ENCODE data around the gene KRTAP5-4.
A peak's percentile ranks its signal among the peaks of the same experiment; 100 is the strongest.
"Not testable (repeated sequence)": the region's sequence is repeated elsewhere in the genome, so short reads cannot be mapped to it uniquely, and the experiment has no call there.

Gene KRTAP5-4

DNA sequence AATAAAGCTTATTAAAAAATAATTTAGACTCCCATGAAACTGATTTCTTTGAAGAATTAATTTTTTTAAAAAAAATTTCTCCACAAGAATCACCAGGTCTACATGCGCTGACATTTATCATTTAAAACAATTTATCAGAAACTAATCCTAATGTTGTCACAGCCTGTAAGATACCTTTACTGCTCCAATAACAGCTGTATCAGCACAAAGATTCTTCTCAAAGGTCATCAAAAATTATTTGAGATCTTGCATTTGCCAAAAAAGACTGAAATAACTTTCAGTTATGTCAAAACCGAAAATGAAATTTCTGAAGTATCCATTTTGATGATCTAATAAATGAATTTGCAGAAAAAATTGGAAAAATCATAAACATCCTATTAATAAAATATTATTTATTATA, 15.7 kb upstream of the KRTAP5-4 start:
- no peak for DNase-seq (ENCODE audit: low spot score)

DNA sequence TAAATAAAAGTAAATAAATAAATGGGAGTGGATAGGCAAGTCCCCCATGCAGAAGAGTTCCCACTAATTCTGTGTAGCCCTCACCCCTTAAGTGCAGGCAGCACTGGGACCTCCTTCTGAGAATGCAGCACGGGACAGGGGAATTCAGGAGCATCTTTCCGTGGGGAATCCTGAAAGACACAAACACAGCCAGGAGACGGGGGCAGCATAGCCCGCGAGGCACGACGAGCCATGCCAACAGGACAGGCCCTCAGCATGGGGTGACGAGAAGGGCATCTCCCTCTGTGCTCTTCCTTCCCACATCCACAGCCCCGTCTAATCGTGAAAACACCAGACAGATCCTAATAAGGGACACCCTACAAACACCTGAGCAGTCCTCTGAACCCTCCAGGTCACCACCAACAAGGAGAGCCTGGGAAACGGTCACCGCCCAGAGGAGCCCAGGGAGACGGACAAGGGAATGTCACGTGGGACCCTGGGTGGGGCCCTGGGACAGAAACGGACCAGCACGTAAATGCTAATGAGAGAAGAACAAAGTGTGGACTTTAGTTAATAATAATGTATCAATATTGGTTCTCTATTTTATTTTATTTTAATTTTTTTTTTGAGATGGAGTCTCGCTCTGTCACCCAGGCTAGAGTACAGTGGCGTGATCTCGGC, 14.5 kb upstream of the KRTAP5-4 start:
- DNase-seq (ENCODE audit: low spot score) = no peak

DNA sequence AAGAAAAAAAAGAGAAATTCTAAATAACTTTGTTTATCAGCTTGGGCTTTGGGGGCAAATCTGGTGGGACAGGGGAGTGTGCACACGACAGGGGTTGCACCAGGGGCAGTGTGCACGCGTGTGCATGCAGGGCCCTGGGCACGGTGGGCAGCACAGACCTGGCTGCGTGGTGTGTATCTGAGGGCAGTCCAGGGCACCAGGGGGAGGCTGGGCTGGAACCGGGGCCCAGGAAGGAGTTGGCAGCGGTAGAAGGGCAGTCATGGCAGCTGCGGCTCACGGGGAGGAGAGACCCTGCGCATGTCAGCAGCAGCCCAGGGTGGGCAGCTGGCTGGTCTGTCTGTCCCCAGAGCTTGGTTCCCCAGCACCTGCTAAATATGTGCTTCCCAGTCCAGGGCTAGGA, 11.9 kb upstream of the KRTAP5-4 start:
- no peak for DNase-seq (ENCODE audit: low spot score)

DNA sequence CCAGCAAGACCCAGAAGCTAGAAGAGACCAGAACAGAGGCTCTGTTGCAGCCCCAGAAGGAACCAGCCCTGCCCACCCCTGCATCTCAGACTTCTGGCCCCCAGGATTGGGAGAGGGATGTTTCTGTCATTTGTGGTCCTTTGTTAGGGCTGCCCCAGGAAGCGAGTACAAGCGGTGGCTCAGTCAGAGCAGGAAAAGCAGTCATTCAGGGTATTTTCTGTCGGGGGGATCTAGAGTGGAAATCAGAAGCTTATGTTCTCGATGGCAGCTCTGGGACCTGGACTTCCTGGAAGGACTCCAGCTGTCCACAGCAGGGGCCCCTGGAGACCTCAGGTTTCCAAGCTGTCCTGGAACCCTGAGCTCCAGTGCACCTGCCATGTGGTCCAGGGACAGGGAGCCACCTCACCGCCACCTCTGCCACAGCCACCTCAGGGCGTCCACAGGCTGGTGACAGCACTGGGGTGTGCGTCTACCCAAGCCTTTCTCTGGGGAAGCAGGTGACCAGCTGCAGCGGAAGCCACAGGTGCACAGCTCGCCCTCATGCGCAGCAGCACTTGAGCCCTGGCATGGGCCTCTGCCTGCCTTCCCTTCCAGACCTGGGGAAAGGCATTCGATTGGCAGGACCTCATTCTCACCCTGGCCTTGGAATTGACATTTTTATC, 10.2 kb upstream of the KRTAP5-4 start:
- no peak for DNase-seq (ENCODE audit: low spot score)

DNA sequence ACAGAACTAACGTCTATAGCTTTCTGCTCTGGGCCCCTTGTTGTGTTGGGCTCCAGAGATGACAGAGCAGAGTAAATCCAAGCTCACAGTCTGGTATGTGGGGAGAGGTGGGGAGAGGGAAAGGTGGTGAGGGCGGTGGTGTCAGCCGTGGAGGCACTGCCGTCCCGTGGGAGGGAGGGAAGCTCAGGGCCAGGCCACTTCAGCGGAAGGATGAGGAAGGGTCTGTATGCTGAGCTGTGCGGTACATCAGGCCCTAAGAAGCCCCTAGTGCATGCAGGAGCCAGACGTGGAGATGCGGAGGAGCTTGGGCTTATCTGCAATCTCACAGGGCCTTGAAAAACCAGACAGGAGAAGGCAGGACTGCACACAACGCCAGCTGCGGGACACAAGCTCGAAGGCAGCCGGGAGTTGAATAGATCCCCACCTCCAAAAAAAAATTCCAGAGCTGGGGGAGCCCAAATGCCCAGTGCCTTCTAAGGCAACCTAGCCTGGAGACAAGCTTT, 9.2 kb upstream of the KRTAP5-4 start:
- no peak for DNase-seq (ENCODE audit: low spot score)

DNA sequence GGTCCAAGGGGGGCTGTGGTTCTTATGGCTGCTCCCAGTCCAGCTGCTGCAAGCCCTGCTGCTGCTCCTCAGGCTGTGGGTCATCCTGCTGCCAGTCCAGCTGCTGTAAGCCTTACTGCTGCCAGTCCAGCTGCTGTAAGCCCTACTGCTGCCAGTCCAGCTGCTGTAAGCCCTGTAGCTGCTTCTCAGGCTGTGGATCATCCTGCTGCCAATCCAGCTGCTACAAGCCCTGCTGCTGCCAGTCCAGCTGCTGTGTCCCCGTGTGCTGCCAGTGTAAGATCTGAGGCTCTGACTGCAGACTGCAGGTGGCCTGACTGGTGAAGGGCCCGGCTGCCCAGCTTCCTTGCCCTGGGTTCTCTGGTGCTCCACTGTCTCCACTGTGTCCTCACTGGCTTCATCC, 8.3 kb upstream of the KRTAP5-4 start:
- no peak for DNase-seq (ENCODE audit: low spot score)

DNA sequence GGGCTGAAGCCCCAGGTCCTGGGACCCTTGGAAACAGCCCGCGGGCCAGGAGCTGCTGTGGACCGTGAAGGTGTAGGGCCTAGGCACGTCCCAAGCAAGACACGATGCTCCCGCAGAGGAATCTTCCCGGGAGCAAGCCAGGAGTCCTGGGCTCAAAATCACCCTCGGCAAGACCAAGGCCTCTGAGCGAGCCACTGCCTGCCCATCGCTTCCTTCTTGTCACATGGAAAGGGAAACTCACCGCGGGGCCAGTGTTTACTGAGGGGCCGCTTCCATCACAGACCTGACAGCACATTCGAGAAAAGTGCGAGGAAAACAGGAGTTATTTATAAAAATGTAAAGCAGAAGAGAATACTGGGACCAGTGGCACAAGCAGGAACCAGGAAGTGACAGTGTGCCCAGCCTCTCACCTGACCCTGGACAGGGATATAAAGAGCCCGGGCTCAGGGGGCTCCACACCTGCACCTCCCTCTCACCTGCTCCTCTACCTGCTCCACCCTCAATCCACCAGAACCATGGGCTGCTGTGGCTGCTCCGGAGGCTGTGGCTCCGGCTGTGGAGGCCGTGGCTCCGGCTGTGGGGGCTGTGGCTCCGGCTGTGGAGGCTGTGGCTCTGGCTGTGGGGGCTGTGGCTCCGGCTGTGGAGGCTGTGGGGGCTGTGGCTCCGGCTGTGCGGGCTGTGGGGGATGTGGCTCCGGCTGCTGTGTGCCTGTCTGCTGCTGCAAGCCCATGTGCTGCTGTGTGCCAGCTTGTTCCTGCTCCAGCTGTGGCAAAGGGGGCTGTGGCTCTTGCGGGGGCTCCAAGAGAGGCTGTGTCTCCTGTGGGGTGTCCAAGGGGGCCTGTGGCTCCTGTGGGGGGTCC, 7.6 kb upstream of the KRTAP5-4 start, which contains the start of gene KRTAP5-5:
Gene KRTAP5-5 (plus strand): TSS at position 450 of the 860 bp plus-strand sequence. CDS start 66 bp downstream, at position 516.
- DNase-seq (ENCODE audit: low spot score) = no peak

DNA sequence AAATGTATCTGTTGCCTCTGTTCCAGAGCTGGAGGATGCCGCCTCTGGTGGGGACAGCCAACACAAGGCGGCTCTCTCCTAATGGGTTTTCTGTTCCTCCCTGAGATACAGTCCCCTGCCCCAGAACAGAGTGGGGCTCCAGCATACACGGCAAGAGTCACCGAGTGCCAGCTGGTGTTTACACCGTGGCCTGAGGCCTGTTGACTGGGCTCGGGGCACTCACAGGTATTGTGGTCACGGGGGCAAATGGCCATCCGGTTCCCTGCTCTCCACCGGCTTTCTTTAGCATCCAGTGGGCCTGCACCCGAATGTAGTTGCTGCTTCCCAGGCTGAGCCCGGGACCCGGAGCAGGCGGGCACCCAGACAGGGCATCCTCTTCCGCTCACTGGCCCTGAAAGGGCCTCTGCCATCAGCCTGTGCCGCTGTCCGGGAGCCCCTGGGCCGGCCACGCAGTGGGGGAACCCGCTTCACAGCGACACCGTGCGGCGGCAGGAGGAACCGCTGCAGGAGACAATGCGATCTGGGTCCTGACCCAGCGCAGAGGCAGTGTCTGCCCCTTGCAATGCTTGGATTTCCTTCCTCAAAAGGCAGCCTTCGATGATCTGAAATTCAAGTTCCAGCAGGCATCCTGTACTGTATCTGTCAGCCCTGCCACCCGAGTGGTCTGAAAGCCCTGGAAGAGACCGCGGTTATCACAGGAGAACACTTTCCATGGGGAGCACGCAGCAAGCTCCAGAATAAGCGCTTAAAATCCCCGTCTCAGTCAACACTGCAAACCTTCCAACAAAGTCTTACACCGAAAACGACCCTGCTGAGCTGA, 6.8 kb upstream of the KRTAP5-4 start:
- DNase-seq (ENCODE audit: low spot score) = peak; percentile 83

DNA sequence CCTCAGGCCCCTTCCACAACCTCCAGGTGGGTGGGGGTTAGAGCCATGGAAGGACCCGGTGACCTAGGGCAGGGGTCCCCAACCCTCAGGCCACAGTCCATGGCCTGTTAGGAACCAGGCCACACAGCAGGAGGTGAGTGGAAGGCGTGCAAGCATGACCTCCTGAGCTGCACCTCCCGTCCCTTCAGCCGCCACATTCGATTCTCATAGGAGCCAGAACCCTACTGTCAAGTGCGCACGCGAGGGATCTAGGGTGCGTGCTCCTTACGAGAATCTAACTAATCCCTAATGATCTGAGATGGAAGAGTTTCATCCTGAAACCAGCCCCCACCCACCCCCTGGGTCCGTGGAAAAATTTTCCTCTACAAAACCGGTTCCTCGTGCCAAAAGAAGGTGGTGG, 3.6 kb upstream of the KRTAP5-4 start:
- no peak for DNase-seq (ENCODE audit: low spot score)

DNA sequence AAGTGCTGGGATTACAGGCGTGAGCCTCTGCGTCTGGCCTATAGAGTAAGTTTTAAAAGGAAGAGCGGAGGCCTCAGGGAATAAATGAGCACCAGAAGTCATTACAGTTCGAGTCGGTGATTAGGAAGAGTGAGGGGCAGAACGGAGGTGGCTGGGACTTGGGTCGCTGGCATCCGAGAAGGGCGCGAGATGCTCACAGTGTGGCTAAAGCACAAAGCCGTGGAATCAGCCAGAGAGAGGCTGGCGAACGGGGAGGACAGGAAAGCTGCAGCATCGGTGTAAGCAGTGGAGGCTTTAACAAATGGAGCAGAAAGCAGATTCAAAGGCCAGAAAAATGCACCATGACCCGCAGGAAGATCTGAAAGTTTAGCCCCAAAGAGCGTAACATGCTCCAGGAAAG, 2.7 kb upstream of the KRTAP5-4 start:
- DNase-seq (ENCODE audit: low spot score) = no peak

DNA sequence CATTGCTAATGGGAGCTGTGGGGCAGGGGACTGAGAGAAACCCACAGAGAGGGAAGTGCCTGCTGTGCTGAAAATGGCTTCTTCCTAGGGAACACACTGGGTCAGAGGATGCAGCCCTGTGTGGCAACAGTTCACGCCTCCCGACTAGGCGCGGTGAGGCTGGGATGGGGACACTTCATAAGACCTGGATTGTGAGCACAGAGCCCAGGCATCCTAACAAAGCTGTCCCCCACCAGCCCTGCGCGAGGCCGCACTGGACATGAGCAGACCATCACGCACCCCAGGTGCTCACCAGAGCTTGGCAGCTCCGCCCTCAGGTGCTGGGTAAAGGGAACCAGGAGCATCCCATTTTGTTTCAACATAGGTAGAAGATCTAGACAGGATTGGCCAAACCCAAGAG, 1.8 kb upstream of the KRTAP5-4 start:
- no peak for DNase-seq (ENCODE audit: low spot score)

DNA sequence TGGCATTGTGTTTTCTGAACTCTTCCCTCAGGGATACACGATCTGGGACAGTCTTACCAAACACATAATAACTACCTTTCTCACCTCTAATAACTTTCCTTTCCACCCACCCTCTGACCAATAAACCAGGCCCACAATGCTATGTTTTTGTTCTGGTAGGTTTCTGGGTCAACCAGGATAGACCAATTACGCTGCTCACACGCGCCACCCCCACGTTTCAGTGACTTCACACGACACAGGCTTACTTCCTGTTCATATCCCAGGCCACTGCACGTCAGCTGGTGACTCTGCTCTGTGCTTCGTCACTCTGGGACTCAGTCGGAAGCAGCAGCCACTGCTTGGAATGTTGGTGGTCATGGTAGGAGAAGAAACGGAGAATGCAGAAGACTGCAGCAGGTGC, 2.5 kb downstream of the KRTAP5-4 start:
- DNase-seq (ENCODE audit: low spot score) = peak; percentile 54

DNA sequence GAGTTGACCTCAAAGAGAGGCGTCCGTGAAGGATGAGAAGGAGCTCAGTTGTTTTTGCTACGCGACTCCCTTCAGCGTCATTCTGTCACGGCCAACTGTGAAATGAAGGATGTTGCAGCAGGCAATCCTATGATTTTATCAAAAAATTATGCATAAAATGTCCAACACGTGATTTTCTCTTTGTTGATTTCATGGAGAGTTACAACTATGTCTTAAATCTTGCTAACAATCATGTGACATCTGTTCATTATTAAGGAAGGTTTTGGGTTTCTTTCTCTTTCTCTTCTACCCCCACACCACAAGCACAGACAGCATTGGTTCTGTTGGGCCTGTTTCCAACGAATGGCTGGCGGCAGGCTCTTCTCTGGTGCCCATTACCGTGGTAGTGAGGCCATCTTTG, 3.7 kb downstream of the KRTAP5-4 start:
- no peak for DNase-seq (ENCODE audit: low spot score)

DNA sequence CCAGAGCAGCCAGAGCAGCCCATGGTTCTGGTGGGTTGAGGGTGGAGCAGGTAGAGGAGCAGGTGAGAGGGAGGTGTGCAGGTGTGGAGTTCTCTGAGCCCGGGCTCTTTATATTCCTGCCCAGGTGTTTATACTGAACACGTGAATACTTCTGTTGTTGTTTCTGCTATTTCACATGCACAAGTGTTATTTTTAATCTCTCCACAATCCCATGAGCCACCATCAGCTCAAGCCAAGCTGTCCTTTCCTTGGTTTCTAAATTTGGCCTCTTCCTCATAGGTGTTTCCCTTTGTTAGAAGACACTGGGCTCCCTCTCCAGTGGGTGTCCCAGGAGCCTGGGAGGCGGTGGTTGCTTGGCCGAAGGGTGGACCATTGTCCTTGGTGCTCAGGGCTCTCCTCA, 13.6 kb downstream of the KRTAP5-4 start, which contains the start of gene KRTAP5-3:
Gene KRTAP5-3 (minus strand): TSS at position 101 of the 400 bp plus-strand sequence. CDS start 78 bp downstream, at position 23.
- no peak for DNase-seq (ENCODE audit: low spot score)

DNA sequence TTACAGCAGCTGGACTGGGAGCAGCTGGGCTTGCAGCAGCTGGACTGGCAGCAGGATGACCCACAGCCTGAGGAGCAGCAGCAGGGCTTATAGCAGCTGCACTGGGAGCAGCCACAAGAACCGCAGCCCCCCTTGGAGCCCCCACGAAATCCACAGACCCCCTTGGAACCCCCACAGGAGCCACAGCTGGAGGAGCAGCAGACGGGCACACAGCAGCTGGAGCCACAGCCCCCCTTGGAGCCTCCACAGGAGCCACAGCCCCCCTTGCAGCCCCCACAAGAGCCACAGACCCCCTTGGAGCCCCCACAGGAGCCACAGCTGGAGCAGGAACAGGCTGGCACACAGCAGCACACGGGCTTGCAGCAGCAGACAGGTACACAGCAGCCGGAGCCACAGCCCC, 14.0 kb downstream of the KRTAP5-4 start:
- DNase-seq (ENCODE audit: low spot score) = not testable (repeated sequence)

DNA sequence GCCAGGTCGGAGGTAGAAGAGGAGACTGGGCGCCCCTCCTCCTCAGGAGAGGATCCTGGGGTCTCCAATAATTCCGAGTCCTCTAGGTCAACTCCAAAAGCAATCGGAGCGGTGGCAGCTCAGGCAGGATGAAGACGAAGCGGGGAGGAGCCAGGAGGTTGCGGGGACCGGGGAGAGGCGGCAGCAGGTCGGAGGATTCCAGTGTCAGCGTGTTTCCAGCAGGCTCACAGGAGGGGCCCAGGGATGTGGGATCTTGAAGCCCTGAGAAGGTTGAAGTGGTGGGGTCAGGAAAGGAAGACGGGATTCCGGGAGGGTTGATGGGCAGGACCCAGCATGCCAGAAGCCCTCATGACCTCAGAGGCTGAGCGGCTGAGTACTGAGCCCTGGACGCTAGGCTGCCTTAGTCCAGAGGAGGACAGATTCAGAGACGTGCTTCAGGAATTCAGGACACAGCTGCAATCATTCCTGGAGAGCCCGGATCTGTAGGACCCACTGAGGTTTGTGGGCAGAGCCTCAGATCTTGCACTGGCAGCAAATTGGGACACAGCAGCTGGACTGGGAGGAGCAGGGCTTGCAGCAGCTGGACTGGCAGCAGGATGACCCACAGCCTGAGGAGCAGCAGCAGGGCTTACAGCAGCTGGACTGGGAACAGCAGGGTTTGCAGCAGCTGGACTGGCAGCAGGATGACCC, 14.6 kb downstream of the KRTAP5-4 start:
- not testable (repeated sequence) for DNase-seq (ENCODE audit: low spot score)

DNA sequence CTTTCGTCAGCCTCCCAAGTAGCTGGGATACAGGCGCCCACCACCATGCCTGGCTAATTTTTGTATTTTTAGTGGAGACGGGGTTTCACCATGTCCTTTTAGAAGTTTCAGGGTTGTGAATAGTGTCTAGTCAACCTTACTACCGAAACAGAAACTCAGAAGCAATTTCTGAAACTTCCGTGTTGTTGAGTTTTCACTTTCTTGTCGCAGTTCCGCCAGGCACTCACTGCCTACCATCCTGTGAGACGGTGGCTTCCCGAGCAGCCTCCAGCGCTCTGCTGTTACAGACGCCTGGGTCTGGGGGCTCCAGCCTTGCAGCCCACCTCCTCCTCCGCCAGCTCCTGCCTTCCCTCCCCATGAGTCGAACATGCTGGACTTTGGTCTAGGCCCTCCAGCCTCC, 16.0 kb downstream of the KRTAP5-4 start:
- not testable (repeated sequence) for DNase-seq (ENCODE audit: low spot score)

DNA sequence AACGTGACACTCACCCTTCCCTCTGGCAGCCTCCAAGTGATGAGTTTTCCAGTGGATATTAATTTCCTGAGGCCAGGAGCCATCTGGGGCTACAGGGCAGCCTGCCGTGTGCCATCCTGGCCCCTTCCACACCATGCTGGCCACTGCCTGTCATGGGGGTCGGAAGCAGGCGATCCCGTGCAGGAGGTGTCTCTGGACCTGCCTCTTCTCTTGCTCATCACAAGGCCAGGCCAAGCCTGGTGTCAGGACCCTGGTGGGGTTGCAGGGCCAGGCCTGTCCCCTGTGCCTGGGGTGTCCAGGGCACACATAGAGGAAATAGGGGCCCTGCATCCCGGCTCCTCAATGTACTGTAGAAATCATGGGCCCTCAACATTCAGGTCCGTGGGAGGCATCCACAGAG, 17.2 kb downstream of the KRTAP5-4 start:
- no peak for DNase-seq (ENCODE audit: low spot score)

DNA sequence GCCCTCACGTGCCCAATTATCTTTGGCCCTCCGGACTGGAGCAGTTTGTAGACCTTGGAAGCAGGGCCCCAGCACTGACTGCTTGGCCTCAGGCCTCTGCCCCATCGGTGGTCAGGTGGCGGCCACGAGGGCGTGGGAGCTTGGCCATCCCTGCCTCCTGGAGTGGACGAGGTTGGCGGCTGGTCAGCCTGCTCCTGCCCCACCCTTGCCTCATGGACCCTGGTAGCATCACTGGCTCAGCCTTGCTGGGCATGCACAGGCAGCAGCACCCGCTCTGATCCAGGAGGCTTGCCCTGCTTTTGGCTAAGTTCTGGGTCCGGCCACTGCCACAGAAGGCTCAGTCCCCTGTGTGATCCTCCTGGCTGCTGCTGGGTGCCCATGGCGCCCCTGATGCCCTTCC, 17.8 kb downstream of the KRTAP5-4 start:
- DNase-seq (ENCODE audit: low spot score) = no peak

DNA sequence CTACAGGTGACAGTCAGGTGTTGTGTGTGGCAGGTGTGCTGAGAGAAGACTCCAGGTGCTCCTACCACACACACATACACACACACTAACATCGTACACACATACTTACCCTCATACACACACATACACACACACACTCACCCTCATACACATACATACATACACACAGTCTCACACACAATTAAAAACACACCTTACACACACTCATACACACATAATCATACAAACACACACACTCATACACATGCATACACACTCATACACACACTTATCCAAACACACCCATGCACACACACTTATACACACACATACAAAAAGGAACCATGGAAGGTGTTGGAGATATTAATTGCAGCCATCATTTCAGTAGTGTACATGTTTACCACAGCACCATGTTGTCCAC, 18.3 kb downstream of the KRTAP5-4 start:
- no peak for DNase-seq (ENCODE audit: low spot score)

DNA sequence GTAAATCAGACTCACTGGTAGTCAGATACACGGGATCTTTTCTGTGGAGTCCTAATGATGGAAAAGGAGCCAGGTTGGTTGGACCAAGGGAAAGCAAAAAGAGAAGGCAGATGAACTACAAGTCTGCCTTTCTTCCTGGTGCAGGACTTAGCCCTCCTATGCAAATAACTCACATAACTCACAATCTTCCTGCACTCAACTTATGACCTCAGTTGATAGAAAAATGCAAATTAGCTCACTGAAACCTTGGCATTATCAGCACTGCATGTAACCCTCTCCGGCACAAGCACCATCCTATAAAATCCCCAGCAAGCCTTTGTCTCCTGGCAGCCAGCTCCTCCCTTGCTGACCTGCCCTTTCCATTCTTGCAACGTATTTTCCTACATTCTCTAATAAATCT, 20.3 kb downstream of the KRTAP5-4 start:
- DNase-seq (ENCODE audit: low spot score) = not testable (repeated sequence)

All from hepatic stellate cell (primary cell).